HG02678 (cell line): ENCODE measurements around the gene WDR33.
A peak's percentile ranks its signal among the peaks of the same experiment; 100 is the strongest.
"Not testable (repeated sequence)": the region's sequence is repeated elsewhere in the genome, so short reads cannot be mapped to it uniquely, and the experiment has no call there.

Source experiments
- ATAC-seq: cut with Tn5 transposase; IDR thresholded peaks from one replicate; pipeline ENCODE4 v1.9.1; 2021; ENCODE audit warnings: mild to moderate bottlenecking, moderate library complexity; ENCODE audit not compliant: unreplicated experiment

The WDR33 gene

DNA sequence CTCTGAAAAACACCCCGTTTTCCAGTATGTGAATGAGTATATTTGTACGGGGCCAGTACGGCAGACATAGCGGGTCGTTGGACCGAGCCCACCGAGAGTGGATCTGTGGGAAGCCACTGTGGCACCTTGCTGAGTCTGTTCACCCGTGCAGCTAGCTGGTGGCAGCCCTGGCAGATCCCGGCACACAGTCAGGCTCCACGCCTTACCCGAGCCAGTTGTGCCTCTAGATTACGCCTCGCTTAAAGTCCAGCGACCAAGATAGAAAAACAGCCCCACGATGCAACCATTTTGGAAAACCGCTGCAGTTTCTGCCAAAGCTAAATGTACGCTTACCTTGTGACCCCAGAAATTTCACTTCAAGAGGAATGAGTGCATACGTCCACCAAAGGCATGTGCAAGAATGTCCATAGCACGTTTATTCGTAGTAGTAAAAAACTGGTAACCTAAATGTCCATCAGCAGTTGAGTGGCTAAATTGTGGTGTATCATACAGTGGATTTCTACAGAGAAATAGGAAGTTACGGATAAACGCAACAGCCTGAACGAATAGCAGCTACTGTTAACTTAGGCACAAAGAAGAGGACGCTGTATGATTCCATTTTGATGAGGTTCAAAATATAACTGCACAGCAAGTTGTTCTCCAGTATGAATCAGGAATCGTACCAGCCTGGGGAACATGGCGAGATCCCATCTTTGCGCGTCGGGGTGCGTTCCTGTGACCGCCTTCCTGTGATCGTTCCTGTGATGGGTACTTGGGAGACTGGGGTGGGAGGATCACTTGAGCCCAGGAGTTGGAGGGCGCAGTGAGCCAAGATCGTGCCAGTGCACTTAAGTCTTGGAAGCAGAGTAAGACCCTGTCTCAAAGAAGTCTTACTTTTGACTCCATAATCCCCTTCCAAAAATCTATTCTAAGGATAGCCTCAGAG, 688 bp upstream of the WDR33 start:
- peak; percentile 38 for ATAC-seq

DNA sequence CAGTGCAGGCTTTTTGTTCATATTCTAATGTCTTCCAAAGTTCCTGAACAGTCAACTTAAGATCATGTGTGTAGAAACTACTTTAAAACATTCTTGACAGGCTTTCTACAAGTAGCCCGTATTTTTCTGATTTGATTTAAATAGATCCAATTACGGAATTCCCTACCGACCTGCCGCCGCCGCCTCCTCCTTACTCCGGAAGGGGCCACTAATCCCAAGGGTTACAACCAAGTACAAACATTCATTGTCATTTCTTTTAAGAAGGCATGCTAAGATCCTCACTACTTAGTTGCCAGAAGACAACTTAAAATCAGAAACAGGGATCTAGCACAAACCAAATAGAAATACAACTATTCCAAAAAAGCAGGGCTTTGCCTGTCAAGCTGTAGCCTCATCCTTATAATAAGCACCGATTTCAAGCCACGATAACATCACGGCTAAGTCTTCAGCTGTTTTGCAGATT, 784 bp downstream of the WDR33 start:
- no peak for ATAC-seq

DNA sequence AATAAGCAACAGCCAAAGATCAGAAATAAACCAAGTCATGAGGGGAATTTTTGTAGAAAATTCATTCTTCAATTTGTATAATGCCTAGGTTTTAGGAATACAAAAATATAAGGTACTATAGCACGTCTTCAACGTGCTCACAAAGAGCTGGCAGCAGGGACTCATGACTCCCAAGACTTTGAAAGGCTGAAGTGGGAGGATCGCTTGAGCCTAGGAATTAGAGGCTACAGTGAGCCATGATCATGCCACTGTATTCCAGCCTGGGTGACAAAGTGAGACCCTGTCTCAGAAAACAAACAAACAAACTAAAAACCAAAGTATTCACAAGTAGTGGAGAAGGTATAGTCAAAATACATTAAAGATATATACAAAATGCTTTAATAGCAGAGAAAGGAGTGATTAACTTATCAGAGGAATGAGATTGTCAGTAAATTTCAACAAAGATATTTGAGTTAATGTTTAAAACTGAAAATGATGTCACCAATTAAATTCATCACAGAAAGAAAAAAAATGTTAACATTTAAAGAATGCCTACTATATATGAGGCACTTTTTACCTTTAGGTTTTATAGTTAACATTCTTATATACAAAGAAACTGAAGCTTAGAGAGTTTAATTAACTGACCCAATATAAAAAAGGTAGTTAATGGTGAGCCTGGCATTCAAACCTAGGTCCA, 3.2 kb downstream of the WDR33 start:
- ATAC-seq = no peak

DNA sequence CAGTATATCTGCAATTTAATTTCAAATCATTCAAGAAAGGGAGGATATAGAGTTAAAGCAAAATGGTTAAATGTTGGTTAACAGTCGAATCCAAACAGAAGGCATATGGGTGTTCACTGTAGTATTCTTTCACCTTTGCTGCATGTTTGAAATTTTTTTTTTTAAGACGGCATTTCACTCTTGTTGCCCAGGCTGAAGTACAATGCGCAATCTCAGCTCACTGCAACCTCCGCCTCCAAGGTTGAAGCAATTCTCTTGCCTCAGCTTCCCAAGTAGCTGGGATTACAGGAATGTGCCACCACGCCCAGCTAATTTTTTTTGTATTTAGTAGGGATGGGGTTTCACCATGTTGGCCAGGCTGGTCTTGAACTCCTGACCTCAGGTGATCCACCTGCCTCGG, 4.1 kb downstream of the WDR33 start:
- not testable (repeated sequence) for ATAC-seq

DNA sequence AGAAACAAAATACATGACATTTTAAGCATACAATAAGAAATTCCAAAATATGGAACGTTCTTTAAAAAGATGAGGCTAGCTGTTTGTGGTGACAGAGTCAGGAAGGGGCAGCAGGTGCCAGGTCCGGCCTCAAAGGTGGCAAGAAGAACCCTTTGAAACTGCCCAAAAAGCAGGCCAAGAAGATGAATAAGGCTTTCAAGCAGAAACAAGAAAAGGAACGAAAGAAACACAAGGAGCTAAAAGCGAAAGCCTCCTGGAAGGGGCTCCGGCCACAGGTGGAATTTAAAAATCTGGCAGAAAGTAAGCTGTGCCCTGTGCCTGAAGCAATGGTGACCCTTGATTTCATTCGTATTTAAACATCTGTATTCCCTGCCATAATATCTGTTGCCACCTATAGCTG, 5.5 kb downstream of the WDR33 start:
- ATAC-seq = no peak

DNA sequence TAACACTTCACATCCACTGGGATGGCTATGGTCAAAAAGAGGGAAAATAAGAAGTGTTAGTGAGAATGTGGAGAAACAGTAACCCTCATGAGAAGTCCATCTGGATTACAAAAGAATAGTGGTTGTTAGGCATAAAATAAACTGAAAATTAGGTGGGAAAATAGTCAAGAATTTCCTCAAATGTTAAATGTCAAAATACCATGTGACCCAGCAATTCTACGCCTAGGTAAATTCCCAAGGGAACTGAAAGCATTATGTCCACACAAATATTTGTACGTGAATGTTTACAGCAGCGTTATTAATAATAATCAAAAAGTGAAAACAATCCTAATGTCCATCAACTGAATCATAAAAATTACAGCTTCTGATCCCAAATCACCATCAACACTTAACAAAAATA, 11.0 kb downstream of the WDR33 start:
- no peak for ATAC-seq

- no peak for ATAC-seq
These were observed 14.6 kb downstream of the WDR33 start for GRCh38 chr2:127796389-127796788.

DNA sequence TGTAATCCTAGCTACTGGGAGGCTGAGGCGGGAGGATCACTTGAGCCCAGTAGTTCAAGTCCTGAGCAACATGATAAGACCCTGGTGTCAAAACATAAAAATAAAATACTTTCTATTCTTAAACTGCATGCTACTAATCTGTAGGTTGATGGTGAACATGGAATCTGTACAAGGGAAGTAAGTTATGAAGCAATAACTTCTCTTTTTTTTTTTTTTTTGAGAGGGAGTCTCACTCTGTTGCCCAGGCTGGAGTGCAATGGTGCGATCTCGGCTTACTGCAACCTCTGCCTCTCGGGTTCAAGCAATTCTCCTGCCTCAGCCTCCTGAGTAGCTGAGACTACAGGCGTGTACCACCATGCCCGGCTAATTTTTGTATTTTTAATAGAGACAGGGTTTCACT, 16.1 kb downstream of the WDR33 start:
- not testable (repeated sequence) for ATAC-seq

DNA sequence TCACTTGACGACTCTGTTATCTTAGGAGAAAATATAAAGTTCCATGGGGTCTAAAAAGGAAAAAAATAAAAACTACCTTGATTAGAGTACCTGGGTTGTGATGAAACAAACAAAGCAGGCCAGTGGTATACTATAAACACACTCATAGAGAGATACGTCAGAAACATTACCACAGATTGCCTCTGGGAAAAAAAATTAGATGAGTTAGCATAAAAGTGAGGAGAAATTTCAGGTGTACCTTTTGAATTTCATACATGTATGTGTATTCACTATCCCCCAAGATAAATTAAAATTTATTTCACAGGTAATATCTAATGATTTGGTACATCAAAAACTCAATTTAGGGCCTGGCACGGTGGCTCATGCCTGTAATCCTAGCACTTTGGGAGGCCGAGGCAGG, 18.2 kb downstream of the WDR33 start:
- ATAC-seq = no peak

GRCh38 chr2:127790694-127791529, 20.1 kb downstream of the WDR33 start:
- no peak for ATAC-seq

GRCh38 chr2:127786048-127786809, 24.7 kb downstream of the WDR33 start:
- ATAC-seq = no peak

GRCh38 chr2:127784965-127785518, 25.9 kb downstream of the WDR33 start:
- no peak for ATAC-seq

- ATAC-seq = no peak
These were observed 27.9 kb downstream of the WDR33 start for GRCh38 chr2:127783101-127783500.

DNA sequence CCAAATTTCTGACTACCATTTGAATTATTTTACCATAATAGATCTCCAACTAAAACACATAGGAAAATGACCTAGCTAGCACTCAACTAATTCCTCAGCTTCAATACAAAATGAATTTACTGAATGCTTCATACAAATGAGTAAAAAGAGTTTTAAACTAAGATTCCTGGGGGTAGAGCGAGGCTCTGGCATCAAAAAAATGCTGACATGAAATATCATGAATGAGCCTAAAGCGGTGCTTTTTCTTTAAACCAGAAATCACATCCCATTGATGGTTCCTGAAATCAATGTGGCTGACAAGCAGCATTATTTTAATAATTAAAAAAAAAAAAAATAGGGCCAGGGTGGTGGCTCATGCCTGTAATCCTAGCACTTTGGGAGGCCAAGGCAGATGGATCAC, 32.1 kb downstream of the WDR33 start:
- ATAC-seq = no peak

GRCh38 chr2:127778447-127778846, 32.5 kb downstream of the WDR33 start:
- ATAC-seq = no peak

DNA sequence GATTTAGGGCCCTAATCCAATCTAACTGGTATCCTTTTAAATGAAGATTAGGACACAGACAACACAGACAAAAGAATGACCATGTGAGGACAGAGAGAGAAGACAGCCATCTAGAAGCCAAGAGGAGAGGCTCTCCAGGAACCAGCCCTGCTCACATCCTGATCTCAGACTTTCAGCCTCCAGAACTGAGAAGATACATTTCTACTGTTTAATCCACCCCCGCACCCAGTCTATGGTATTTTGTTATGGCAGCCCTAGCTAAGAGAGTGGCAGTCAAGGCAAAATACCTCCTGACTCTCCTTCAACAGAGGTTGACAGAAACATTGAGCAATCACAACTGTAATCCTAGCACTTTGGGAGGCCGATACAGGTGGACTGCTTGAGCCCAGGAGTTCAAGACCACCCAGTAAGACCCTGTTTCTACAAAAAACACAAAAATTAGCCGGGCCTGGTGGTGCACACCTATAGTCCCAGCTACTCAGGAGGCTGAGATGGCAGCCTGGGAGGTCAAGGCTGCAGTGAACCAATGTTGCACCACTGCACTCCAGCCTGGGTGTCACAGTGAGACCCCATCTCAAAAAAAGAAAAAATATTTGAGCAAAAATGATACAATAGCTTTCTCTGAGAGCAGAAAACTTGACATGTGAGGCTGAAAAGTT, 34.7 kb downstream of the WDR33 start:
- no peak for ATAC-seq

GRCh38 chr2:127771756-127772155, 39.2 kb downstream of the WDR33 start:
- ATAC-seq = no peak

GRCh38 chr2:127770973-127771735, 39.8 kb downstream of the WDR33 start:
- no peak for ATAC-seq

- not testable (repeated sequence) for ATAC-seq
These were observed 40.4 kb downstream of the WDR33 start for GRCh38 chr2:127770534-127770933.
